GM19099 (cell line): ENCODE measurements around the gene COQ9.

Experiments used
- POLR2A ChIP-seq: IDR thresholded peaks from 3 replicates; pipeline ENCODE4 v1.6.1; 2011; ENCODE audit warnings: low read depth; ENCODE audit not compliant: insufficient read length; ENCODE audit errors: extremely low read depth

Gene COQ9

GRCh38 chr16:57485091-57485915 lies 38.0 kb downstream of the COQ9 start:
- TF ChIP-seq POLR2A = no peak

- no peak for TF ChIP-seq POLR2A
Observed at GRCh38 chr16:57485916-57486857, 38.9 kb downstream of the COQ9 start, which contains the start of gene DOK4. Gene DOK4, minus strand, starts transcription at chr16:57486493. Its CDS starts 6,986 bp downstream, at chr16:57479507.

GRCh38 chr16:57486858-57487834 lies 39.9 kb downstream of the COQ9 start:
- no peak for TF ChIP-seq POLR2A

GRCh38 chr16:57489229-57489628 lies 42.0 kb downstream of the COQ9 start:
- TF ChIP-seq POLR2A = no peak

GRCh38 chr16:57493767-57494166 lies 46.5 kb downstream of the COQ9 start:
- TF ChIP-seq POLR2A = no peak

- no peak for TF ChIP-seq POLR2A
Observed at GRCh38 chr16:57497121-57497520, 49.8 kb downstream of the COQ9 start.

- TF ChIP-seq POLR2A = no peak
Observed at GRCh38 chr16:57498031-57498430, 50.8 kb downstream of the COQ9 start.

GRCh38 chr16:57500578-57501111 lies 53.4 kb downstream of the COQ9 start:
- TF ChIP-seq POLR2A = no peak

- TF ChIP-seq POLR2A = no peak
Observed at GRCh38 chr16:57501492-57501891, 54.2 kb downstream of the COQ9 start.

- TF ChIP-seq POLR2A = no peak
Observed at GRCh38 chr16:57502048-57502775, 54.9 kb downstream of the COQ9 start.

- no peak for TF ChIP-seq POLR2A
Observed at GRCh38 chr16:57503366-57503765, 56.1 kb downstream of the COQ9 start.

- no peak for TF ChIP-seq POLR2A
Observed at GRCh38 chr16:57504001-57504400, 56.7 kb downstream of the COQ9 start.

GRCh38 chr16:57504491-57504890 lies 57.2 kb downstream of the COQ9 start:
- no peak for TF ChIP-seq POLR2A
